HCT116 (cell line): Measurements from ENCODE around the gene FAM83B. TPM values are rescaled to one million over a fixed set of nuclear protein-coding genes. Genes with fewer than 3 reads are reported as not detected.
A peak's percentile ranks its signal among the peaks of the same experiment; 100 is the strongest.
"Not testable (repeated sequence)": the region's sequence is repeated elsewhere in the genome, so short reads cannot be mapped to it uniquely, and the experiment has no call there.

ENCODE experiments used
- ATAC-seq: fragments of 200-7000 bp; cut with Tn5 transposase; 2 replicates; pipeline ENCODE4 v1.9.1; 2020; ENCODE audit warnings: mild to moderate bottlenecking, moderate library complexity
- BruUV-seq: library from RNA; stranded (reverse); fragments of 400-500 nt; replicated peaks from 2 replicates; lab custom pipeline; 2021; lab: Mats Ljungman, UMichigan
- CTCF ChIA-PET: fragments of 300-600 bp; sonication (Branson Sonifier 250); formaldehyde crosslinking; loops from one replicate; lab custom pipeline; 2021; ENCODE audit warnings: antibody characterized with exemption; lab: Charles Lee
- POLR2A ChIA-PET: fragments of 300-600, 350-600 bp; sonication (Branson Sonifier 250); formaldehyde crosslinking; loops from one replicate; lab custom pipeline; 2021; ENCODE audit warnings: antibody characterized with exemption; lab: Charles Lee
- RAD21 ChIA-PET, 2 experiments: fragments of 300-600 bp; sonication (Branson Sonifier 250); formaldehyde crosslinking; loops; one replicate each; lab custom pipeline; 2023; ENCODE audit warnings: low total read pairs in 2 of 2; ENCODE audit not compliant: uncharacterized antibody in 2 of 2, unreplicated experiment in 2 of 2, low non-redundant PET in 1 of 2; lab: Charles Lee
- DNase-seq: peaks from one replicate; pipeline ENCODE4 v3.0.0-alpha.2; 2010; ENCODE audit warnings: low read depth, low spot score
- H2AFZ ChIP-seq: fragments of 200-600 bp; shearing (Covaris generic), sonication (generic); 2 replicates; pipeline ENCODE4 v1.6.1; 2017; ENCODE audit warnings: low read depth, mixed run types, mixed read lengths, antibody characterized with exemption, low read length; ENCODE audit not compliant: poor library complexity, severe bottlenecking
- H3K27ac ChIP-seq: 2 replicates; pipeline ENCODE4 v1.5.1; 2012; ENCODE audit warnings: low read depth, low read length
- H3K27me3 ChIP-seq: fragments of 200-600 bp; sonication (generic); 2 replicates; pipeline ENCODE4 v1.6.1; 2016; ENCODE audit warnings: mixed run types, low read length, mixed read lengths; ENCODE audit not compliant: insufficient read depth
- H3K36me3 ChIP-seq, 2 experiments: fragments of 200-500 bp in 1 of 2; fragments of 200-600 bp in 1 of 2; sonication (Bioruptor generic) in 1 of 2; sonication (generic) in 1 of 2; 2 replicates each; pipeline versions ENCODE4 v1.5.1 to v1.6.1; 2014 to 2016; ENCODE audit warnings: low read length in 2 of 2, inconsistent platforms in 1 of 2, mixed read lengths in 1 of 2, mixed run types in 1 of 2; ENCODE audit not compliant: insufficient read depth in 2 of 2, control insufficient read depth in 1 of 2
- H3K4me1 ChIP-seq, 2 experiments: fragments of 200-600 bp in 1 of 2; sonication (generic) in 1 of 2; 2 replicates each; pipeline versions ENCODE4 v1.5.1 to v1.6.1; 2012 to 2017; ENCODE audit warnings: low read length in 2 of 2, inconsistent platforms in 1 of 2, mild to moderate bottlenecking in 1 of 2, mixed read lengths in 1 of 2, mixed run types in 1 of 2, moderate library complexity in 1 of 2; ENCODE audit not compliant: insufficient read depth in 2 of 2, control insufficient read depth in 1 of 2
- H3K4me2 ChIP-seq: fragments of 200-600 bp; sonication (generic); 2 replicates; pipeline ENCODE4 v1.6.1; 2017; ENCODE audit warnings: mixed run types, low read length, mixed read lengths
- H3K4me3 ChIP-seq, 2 experiments: fragments of 200-600 bp in 1 of 2; sonication (generic) in 1 of 2; replicated peaks in 1 of 2; 2 replicates each; pipeline ENCODE4 v1.5.1; 2011 to 2016; ENCODE audit warnings: low read length in 2 of 2, control low read depth in 1 of 2, low read depth in 1 of 2, mild to moderate bottlenecking in 1 of 2, mixed read lengths in 1 of 2, mixed run types in 1 of 2
- H3K79me2 ChIP-seq: fragments of 200-600 bp; sonication (generic); 2 replicates; pipeline ENCODE4 v1.6.1; 2017; ENCODE audit warnings: mild to moderate bottlenecking, mixed run types, low read length, moderate library complexity, mixed read lengths; ENCODE audit not compliant: insufficient read depth
- H3K9ac ChIP-seq: fragments of 200-600 bp; sonication (generic); 2 replicates; pipeline ENCODE4 v1.6.1; 2016; ENCODE audit warnings: low read length, mixed read lengths
- H3K9me2 ChIP-seq: fragments of 200-600 bp; sonication (generic), shearing (Covaris generic); 2 replicates; pipeline ENCODE4 v1.6.1; 2017; ENCODE audit warnings: mixed run types, mild to moderate bottlenecking, moderate library complexity; ENCODE audit not compliant: insufficient read depth
- H3K9me3 ChIP-seq, 2 experiments: fragments of 200-500 bp in 1 of 2; fragments of 200-600 bp in 1 of 2; sonication (Bioruptor generic) in 1 of 2; sonication (generic) in 1 of 2; 2 replicates each; pipeline ENCODE4 v1.6.1; 2014 to 2017; ENCODE audit warnings: low read length in 2 of 2, mixed read lengths in 2 of 2, inconsistent platforms in 1 of 2, low read depth in 1 of 2, mild to moderate bottlenecking in 1 of 2, mixed run types in 1 of 2, moderate library complexity in 1 of 2; ENCODE audit not compliant: control insufficient read depth in 1 of 2, insufficient read depth in 1 of 2
- H4K20me1 ChIP-seq: fragments of 200-600 bp; sonication (generic), shearing (Covaris generic); 2 replicates; pipeline ENCODE4 v1.6.1; 2017; ENCODE audit warnings: mixed run types, mild to moderate bottlenecking, moderate library complexity; ENCODE audit not compliant: insufficient read depth
- CBX3 ChIP-seq: IDR thresholded peaks from 2 replicates; pipeline ENCODE4 v1.6.1; 2012; ENCODE audit warnings: low read depth
- CEBPB ChIP-seq: IDR thresholded peaks from 2 replicates; pipeline ENCODE4 v1.6.1; 2012; ENCODE audit warnings: low read depth
- EGR1 ChIP-seq: IDR thresholded peaks from 2 replicates; pipeline ENCODE4 v1.6.1; 2012; ENCODE audit warnings: low read depth
- EZH2 ChIP-seq: fragments of 200-600 bp; sonication (generic); IDR thresholded peaks from 2 replicates; pipeline ENCODE4 v1.6.1; 2017; ENCODE audit warnings: antibody characterized with exemption, mixed run types
- FOSL1 ChIP-seq: IDR thresholded peaks from 2 replicates; pipeline ENCODE4 v1.6.1; 2012; ENCODE audit warnings: low read depth
- JUND ChIP-seq: IDR thresholded peaks from 2 replicates; pipeline ENCODE4 v1.6.1; 2012
- MAX ChIP-seq: IDR thresholded peaks from 2 replicates; pipeline ENCODE4 v1.6.1; 2012
- POLR2AphosphoS5 ChIP-seq: IDR thresholded peaks from 2 replicates; pipeline ENCODE4 v1.6.1; 2011; ENCODE audit warnings: mild to moderate bottlenecking, low read depth, low read length, moderate library complexity
- SIN3A ChIP-seq: IDR thresholded peaks from 2 replicates; pipeline ENCODE4 v1.6.1; 2012; ENCODE audit warnings: low read depth
- SP1 ChIP-seq: IDR thresholded peaks from 2 replicates; pipeline ENCODE4 v1.6.1; 2012; ENCODE audit warnings: low read depth
- TCF7L2 ChIP-seq: IDR thresholded peaks from 2 replicates; pipeline ENCODE4 v1.7.0; 2011; ENCODE audit warnings: borderline replicate concordance, inconsistent platforms; ENCODE audit not compliant: insufficient read depth, insufficient read length; ENCODE audit errors: extremely low read depth
- YY1 ChIP-seq: IDR thresholded peaks from 2 replicates; pipeline ENCODE4 v1.6.1; 2011; ENCODE audit warnings: low read length, low read depth, moderate library complexity, mild to moderate bottlenecking; ENCODE audit not compliant: insufficient replicate concordance; ENCODE audit errors: extremely low read depth
- ZBTB33 ChIP-seq: IDR thresholded peaks from 2 replicates; pipeline ENCODE4 v1.6.1; 2011; ENCODE audit warnings: mild to moderate bottlenecking, low read length, moderate library complexity; ENCODE audit not compliant: insufficient replicate concordance; ENCODE audit errors: extremely low read depth
- ZFX ChIP-seq: fragments of 450-650 bp; IDR thresholded peaks from 2 replicates; pipeline ENCODE4 v1.6.1; 2017
- intact Hi-C: fragments of 100-400 bp; cut with micrococcal nuclease; formaldehyde crosslinking; loops from 2 replicates; pipeline ENCODE4 v1.10.0; 2022
- total RNA-seq: library from RNA; stranded (reverse); gene quantifications from one replicate; pipeline ENCODE4 v1.2.1, GENCODE V29; 2021; ENCODE audit not compliant: unreplicated experiment

The FAM83B gene
- total RNA-seq, 1 experiment from 2014 or later: 16.9 TPM

- TF ChIP-seq YY1 (no peak), EGR1 (peak; percentile 49; the same call in 1 of the 2 replicates), SIN3A (0 out of 2 replicates have a peak, but pooled peaks have one; percentile 52), SP1 (no peak), TCF7L2 (no peak)
- TF ChIP-seq, all 23 proteins: peak for 8
Observed at GRCh38 chr6:54846243-54846856, at the start of gene FAM83B (continued).

GRCh38 chr6:54796918-54797317 lies 49.7 kb upstream of the FAM83B start:
- H3K4me3 ChIP-seq, H3K9me2 ChIP-seq, H3K4me1 ChIP-seq, H2AFZ ChIP-seq, H3K27ac ChIP-seq, DNase-seq, H4K20me1 ChIP-seq, POLR2A ChIA-PET, H3K9ac ChIP-seq, H3K79me2 ChIP-seq, RAD21 ChIA-PET, intact Hi-C loops, BruUV-seq, ATAC-seq, H3K4me2 ChIP-seq, CTCF ChIA-PET, H3K36me3 ChIP-seq, H3K27me3 ChIP-seq, H3K9me3 ChIP-seq: not testable (repeated sequence)

GRCh38 chr6:54800050-54800600 lies 46.4 kb upstream of the FAM83B start:
- no peak for TF ChIP-seq POLR2AphosphoS5
- TF ChIP-seq ZFX: no peak
- no peak for TF ChIP-seq FOSL1
- TF ChIP-seq ZBTB33: no peak
- no peak for TF ChIP-seq EZH2
- TF ChIP-seq CBX3: no peak
- TF ChIP-seq MAX: no peak
- TF ChIP-seq JUND: no peak
- no peak for TF ChIP-seq CEBPB
- Histone ChIP-seq H2AFZ (no peak overlapping the region), H3K4me3 (no peak overlapping the region), H3K79me2 (no peaks in the 10 kb centered on the region), H3K9ac (no peak overlapping the region), H3K4me1 (peaks cover 11 to 22% of the 10 kb centered on the region in 2 experiments; a peak in 3 of 4 replicates), H4K20me1 (no peaks in the 10 kb centered on the region), H3K4me2 (no peak overlapping the region), H3K27me3 (no peaks in the 10 kb centered on the region), H3K9me3 (no peaks in the 10 kb centered on the region), H3K27ac (no peak overlapping the region), H3K36me3 (no peaks in the 10 kb centered on the region), H3K9me2 (no peaks in the 10 kb centered on the region)
- ATAC-seq: no peak
- intact Hi-C loops: loop anchor here (5.0 to 10.0 kb wide), 3 partner anchors 47 to 265 kb away; partner anchors contain the start of gene FAM83B
- ChIA-PET CTCF (no interaction called here), RAD21 (no interaction called here), POLR2A (no interaction called here)
- BruUV-seq: no TSS peak
- no peak for DNase-seq
